HL-60 (cell line): ENCODE results near the gene IL18BP.

Source experiments
- DNase-seq, 2 experiments: peaks; one replicate each; pipeline ENCODE4 v3.0.0-alpha.2; 2010 to 2020; ENCODE audit warnings: low read depth in 1 of 2, low spot score in 1 of 2
- H3K27ac ChIP-seq: fragments of 250-450 bp; sonication (Bioruptor Pico); replicated peaks from 2 replicates; pipeline ENCODE4 v1.5.1; 2020; ENCODE audit warnings: mild to moderate bottlenecking, moderate library complexity
- H3K27me3 ChIP-seq: fragments of 250-450 bp; sonication (Bioruptor Pico); 2 replicates; pipeline ENCODE4 v1.5.1; 2021; ENCODE audit warnings: mild to moderate bottlenecking, moderate library complexity; ENCODE audit not compliant: insufficient read depth, poor library complexity, severe bottlenecking
- H3K4me3 ChIP-seq: replicated peaks from 2 replicates; pipeline ENCODE4 v1.5.1; 2011; ENCODE audit warnings: mild to moderate bottlenecking, control low read depth, low read length; ENCODE audit not compliant: insufficient read depth
- CTCF ChIP-seq: IDR thresholded peaks from one replicate; pipeline ENCODE4 v1.5.1; 2011; ENCODE audit warnings: low read length, control low read depth, inconsistent platforms; ENCODE audit not compliant: insufficient read depth
- GABPA ChIP-seq: IDR thresholded peaks from 2 replicates; pipeline ENCODE4 v1.6.1; 2012; ENCODE audit warnings: low read depth
- POLR2AphosphoS5 ChIP-seq: IDR thresholded peaks from 2 replicates; pipeline ENCODE4 v1.6.1; 2012; ENCODE audit warnings: low read depth
- REST ChIP-seq: IDR thresholded peaks from 2 replicates; pipeline ENCODE4 v1.6.1; 2012; ENCODE audit warnings: low read depth; ENCODE audit not compliant: insufficient replicate concordance
- SPI1 ChIP-seq: IDR thresholded peaks from 2 replicates; pipeline ENCODE4 v1.6.1; 2012; ENCODE audit warnings: low read depth, mild to moderate bottlenecking, borderline replicate concordance

The IL18BP gene

GRCh38 chr11:72007089-72007476 lies 8.4 kb downstream of the IL18BP start:
- no peak for DNase-seq
- no peaks in the 10 kb centered on the region for H3K27me3 ChIP-seq
- no peak overlapping the region for H3K4me3 ChIP-seq
- TF ChIP-seq CTCF (no peak), SPI1 (no peak), POLR2AphosphoS5 (no peak), GABPA (no peak), REST (no peak)
- no peak overlapping the region for H3K27ac ChIP-seq

- Histone ChIP-seq H3K4me3 (no peak overlapping the region), H3K27me3 (no peaks in the 10 kb centered on the region), H3K27ac (no peak overlapping the region)
- no peak for DNase-seq
- TF ChIP-seq GABPA (no peak), SPI1 (no peak), CTCF (no peak), REST (no peak), POLR2AphosphoS5 (no peak)
Observed at GRCh38 chr11:72007587-72007986, 8.9 kb downstream of the IL18BP start.

- DNase-seq = no peak
- H3K27ac ChIP-seq = no peak overlapping the region
- no peak for TF ChIP-seq POLR2AphosphoS5
- no peak for TF ChIP-seq GABPA
- TF ChIP-seq SPI1 = no peak
- no peak for TF ChIP-seq CTCF
- no peak for TF ChIP-seq REST
- no peaks in the 10 kb centered on the region for H3K27me3 ChIP-seq
- H3K4me3 ChIP-seq = no peak overlapping the region
Observed at GRCh38 chr11:72008728-72009127, 10.0 kb downstream of the IL18BP start.
